NB4 (cell line): ENCODE data around the gene MLLT3.

Source experiments
- DNase-seq: peaks from one replicate; pipeline ENCODE4 v3.0.0; 2010; ENCODE audit warnings: low read depth
- H3K4me3 ChIP-seq: one replicate; pipeline ENCODE4 v1.5.1; 2011; ENCODE audit warnings: mild to moderate bottlenecking, low read depth, low read length, moderate library complexity
- CTCF ChIP-seq: IDR thresholded peaks from one replicate; pipeline ENCODE4 v1.5.1; 2012; ENCODE audit warnings: low read depth, low read length
- MYC ChIP-seq: IDR thresholded peaks from 2 replicates; pipeline ENCODE4 v1.6.1; 2011; ENCODE audit warnings: low read depth, low read length
- POLR2A ChIP-seq: IDR thresholded peaks from 2 replicates; pipeline ENCODE4 v1.6.1; 2011; ENCODE audit warnings: mild to moderate bottlenecking; ENCODE audit not compliant: insufficient read length; ENCODE audit errors: extremely low read depth
- TF ChIP-seq, protein P1 (sequence below): IDR thresholded peaks from 2 replicates; pipeline ENCODE4 v1.6.1; 2011; ENCODE audit warnings: low read depth, low read length

Gene MLLT3

DNA sequence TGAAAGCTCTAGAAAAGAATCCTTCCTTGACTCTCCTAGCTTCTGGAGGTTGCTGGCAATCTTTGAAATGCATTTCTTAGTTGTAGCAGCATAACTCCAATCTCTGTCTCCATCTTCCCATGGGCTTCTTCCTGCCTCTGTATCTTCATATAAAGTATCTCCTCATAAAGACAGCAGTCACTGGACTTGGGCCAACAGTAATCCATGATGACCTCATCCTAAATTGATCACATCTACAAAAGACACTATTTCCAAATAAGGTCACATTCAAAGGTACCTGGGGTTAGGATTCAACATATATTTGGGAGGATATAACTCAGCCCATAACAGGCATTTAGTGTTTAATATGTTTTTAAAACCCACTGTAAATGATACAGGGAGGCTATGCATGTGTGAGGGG, 123.3 kb downstream of the MLLT3 start:
- no peak for DNase-seq
- TF ChIP-seq MYC = no peak
- no peak for TF ChIP-seq CTCF
- no peak for TF ChIP-seq POLR2A
- TF ChIP-seq, protein P1, sequence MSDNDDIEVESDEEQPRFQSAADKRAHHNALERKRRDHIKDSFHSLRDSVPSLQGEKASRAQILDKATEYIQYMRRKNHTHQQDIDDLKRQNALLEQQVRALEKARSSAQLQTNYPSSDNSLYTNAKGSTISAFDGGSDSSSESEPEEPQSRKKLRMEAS = no peak
- no peak overlapping the region for H3K4me3 ChIP-seq

DNA sequence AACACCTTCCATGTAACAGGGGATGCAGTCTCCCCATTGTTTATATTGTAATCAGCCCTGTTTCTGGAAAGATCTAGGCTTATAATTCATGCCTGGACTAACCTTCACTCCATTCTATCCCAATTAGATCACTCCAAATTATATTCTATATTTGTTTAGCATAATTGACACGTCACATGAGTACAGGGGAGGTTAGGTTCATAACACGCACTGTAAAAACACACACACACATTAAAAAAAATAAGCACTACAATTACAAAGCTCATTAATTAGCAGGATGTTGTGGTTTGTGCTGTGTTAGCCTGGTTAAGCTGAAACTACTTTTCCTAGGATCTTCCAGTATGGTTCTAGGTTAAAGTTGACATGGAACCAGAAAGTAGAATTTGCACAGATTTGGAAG, 126.0 kb downstream of the MLLT3 start:
- H3K4me3 ChIP-seq = no peak overlapping the region
- DNase-seq = no peak
- TF ChIP-seq POLR2A (no peak), CTCF (no peak), MYC (no peak)
- TF ChIP-seq, protein P1 = no peak

DNA sequence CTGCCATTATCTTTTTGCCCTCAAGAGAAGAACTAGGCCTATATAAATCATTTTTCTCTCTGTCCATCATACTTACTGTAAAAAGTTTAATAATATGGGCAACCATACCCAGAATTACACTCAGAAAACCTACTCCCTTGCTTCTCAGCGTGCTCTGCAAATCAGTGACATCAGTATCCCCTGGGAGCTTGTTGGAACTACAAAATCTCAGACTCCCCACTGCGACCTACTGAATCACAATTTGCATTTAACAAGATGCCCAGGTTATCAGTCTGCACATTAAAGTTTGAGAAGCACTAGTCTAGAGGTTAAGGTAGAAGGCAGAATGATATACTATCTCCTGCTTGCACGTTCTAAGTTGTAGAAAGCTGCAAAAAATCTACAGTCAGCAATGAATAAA, 127.2 kb downstream of the MLLT3 start:
- DNase-seq = no peak
- TF ChIP-seq CTCF = no peak
- TF ChIP-seq, protein P1 = no peak
- no peak for TF ChIP-seq POLR2A
- no peak for TF ChIP-seq MYC
- no peak overlapping the region for H3K4me3 ChIP-seq

GRCh38 chr9:20494035-20494434, 128.3 kb downstream of the MLLT3 start:
- no peak overlapping the region for H3K4me3 ChIP-seq
- no peak for DNase-seq
- TF ChIP-seq, protein P1 = no peak
- no peak for TF ChIP-seq POLR2A
- no peak for TF ChIP-seq MYC
- no peak for TF ChIP-seq CTCF

GRCh38 chr9:20492772-20493171, 129.5 kb downstream of the MLLT3 start:
- TF ChIP-seq CTCF (no peak), POLR2A (no peak), MYC (no peak)
- TF ChIP-seq, protein P1 = no peak
- no peak for DNase-seq
- H3K4me3 ChIP-seq = no peak overlapping the region

DNA sequence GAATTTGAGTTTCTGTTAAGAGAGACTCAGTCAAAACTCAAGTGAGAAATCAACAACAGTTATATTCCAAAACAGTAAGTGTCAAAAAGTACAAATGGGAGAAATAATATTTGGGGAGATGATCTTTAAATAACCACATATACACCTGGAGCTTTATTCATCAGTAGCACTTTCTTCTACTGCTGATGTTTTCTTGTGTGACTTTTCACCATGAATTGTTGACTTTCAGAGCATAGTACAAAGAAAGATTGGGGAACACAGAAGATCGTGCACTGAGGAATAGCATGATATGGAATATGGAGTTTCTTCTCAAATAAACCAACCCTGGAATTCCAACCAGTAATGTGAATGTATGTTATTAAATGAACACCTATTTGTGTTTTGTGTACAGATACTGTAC, 130.7 kb downstream of the MLLT3 start:
- no peak overlapping the region for H3K4me3 ChIP-seq
- no peak for DNase-seq
- TF ChIP-seq CTCF (no peak), POLR2A (no peak), MYC (no peak)
- TF ChIP-seq, protein P1 = no peak
